Smooth muscle cell (in vitro differentiated cells): ENCODE results near the gene SAP25. TPM values are rescaled to one million over a fixed set of nuclear protein-coding genes. Genes with fewer than 3 reads are reported as not detected.
"Not testable (repeated sequence)": the region's sequence is repeated elsewhere in the genome, so short reads cannot be mapped to it uniquely, and the experiment has no call there.

Source experiments
- DNase-seq: peaks from one replicate; lab custom pipeline; 2025; ENCODE audit not compliant: unreplicated experiment; lab: John Stamatoyannopoulos, UW
- H2AFZ ChIP-seq: fragments of 200-600 bp; sonication (generic); 2 replicates; pipeline ENCODE4 v1.6.0; 2016; ENCODE audit warnings: antibody characterized with exemption, low read depth, mild to moderate bottlenecking
- H3F3A ChIP-seq: fragments of 200-600 bp; sonication (generic); 2 replicates; pipeline ENCODE4 v1.6.0; 2017; ENCODE audit warnings: antibody characterized with exemption, low read depth
- H3K27ac ChIP-seq: fragments of 200-600 bp; sonication (generic); 2 replicates; pipeline ENCODE4 v1.5.1; 2016; ENCODE audit warnings: low read depth, mild to moderate bottlenecking
- H3K27me3 ChIP-seq: fragments of 200-600 bp; sonication (generic); 2 replicates; pipeline ENCODE4 v1.6.1; 2016; ENCODE audit warnings: low read depth, mild to moderate bottlenecking
- H3K36me3 ChIP-seq: fragments of 200-600 bp; sonication (generic); 2 replicates; pipeline ENCODE4 v1.5.1; 2016; ENCODE audit warnings: low read depth
- H3K4me1 ChIP-seq: fragments of 200-600 bp; sonication (generic); 2 replicates; pipeline ENCODE4 v1.5.1; 2016; ENCODE audit warnings: low read depth
- H3K4me2 ChIP-seq: fragments of 200-600 bp; sonication (generic); 2 replicates; pipeline ENCODE4 v1.6.0; 2016; ENCODE audit warnings: mild to moderate bottlenecking
- H3K4me3 ChIP-seq: fragments of 200-600 bp; sonication (generic); 2 replicates; pipeline ENCODE4 v1.5.1; 2016; ENCODE audit warnings: mild to moderate bottlenecking
- H3K79me2 ChIP-seq: fragments of 200-600 bp; sonication (generic); 2 replicates; pipeline ENCODE4 v1.6.0; 2016; ENCODE audit warnings: low read depth, mild to moderate bottlenecking
- H3K9ac ChIP-seq: fragments of 200-600 bp; sonication (generic); 2 replicates; pipeline ENCODE4 v1.6.0; 2016; ENCODE audit warnings: low read depth
- H3K9me3 ChIP-seq: fragments of 200-600 bp; sonication (generic); replicated peaks from 2 replicates; pipeline ENCODE4 v1.5.1; 2016; ENCODE audit warnings: low read depth
- H4K20me1 ChIP-seq: fragments of 200-600 bp; sonication (generic); 2 replicates; pipeline ENCODE4 v1.6.0; 2016; ENCODE audit warnings: low read depth
- WGBS: methylation state at CpG from one replicate; pipeline ENCODE4 v1.1.7; 2016; ENCODE audit warnings: low lambda C conversion rate; 5-methylcytosine and 5-hydroxymethylcytosine counted together
- polyA plus RNA-seq: library from polyadenylated mRNA; unstranded; fragments of >200 nt; fragmentation: Nextera tagmentation; extraction: Ambion mirVana; gene quantifications from 2 replicates; pipeline ENCODE4 v1.2.1, GENCODE V29; 2016
- total RNA-seq: library from RNA; depleted of rRNA; stranded (reverse); fragments of >200 nt; gene quantifications from 2 replicates; pipeline ENCODE4 v1.2.3, GENCODE V29; 2014
- TF ChIP-seq, protein P1 (sequence below): fragments of 200-600 bp; sonication (generic); IDR thresholded peaks from 2 replicates; pipeline ENCODE4 v1.5.1; 2017; ENCODE audit warnings: borderline replicate concordance, mild to moderate bottlenecking, antibody characterized with exemption; ENCODE audit not compliant: insufficient read depth, poor library complexity, severe bottlenecking

The SAP25 gene
- total and polyA plus RNA-seq, 2 experiments from 2014 or later: 1.9 TPM; not detected in 1

GRCh38 chr7:100538348-100538653 is 35.4 kb downstream of the SAP25 start:
- Histone ChIP-seq H3K27ac (peak overlapping the region; percentile 48), H3K4me2 (peak overlapping the region; percentile 83), H4K20me1 (no peaks in the 10 kb centered on the region), H3K9me3 (no peaks in the 10 kb centered on the region), H3K4me3 (peak overlapping the region; percentile 40), H3F3A (no peaks in the 10 kb centered on the region), H2AFZ (peak overlapping the region; percentile 94), H3K79me2 (no peaks in the 10 kb centered on the region), H3K9ac (peak overlapping the region; percentile 42), H3K27me3 (no peaks in the 10 kb centered on the region), H3K36me3 (no peaks in the 10 kb centered on the region), H3K4me1 (peaks cover 4% of the 10 kb centered on the region)
- 13% methylated on average over 8 of the region's 8 CpGs for WGBS
- no peak for DNase-seq
- TF ChIP-seq, protein P1, sequence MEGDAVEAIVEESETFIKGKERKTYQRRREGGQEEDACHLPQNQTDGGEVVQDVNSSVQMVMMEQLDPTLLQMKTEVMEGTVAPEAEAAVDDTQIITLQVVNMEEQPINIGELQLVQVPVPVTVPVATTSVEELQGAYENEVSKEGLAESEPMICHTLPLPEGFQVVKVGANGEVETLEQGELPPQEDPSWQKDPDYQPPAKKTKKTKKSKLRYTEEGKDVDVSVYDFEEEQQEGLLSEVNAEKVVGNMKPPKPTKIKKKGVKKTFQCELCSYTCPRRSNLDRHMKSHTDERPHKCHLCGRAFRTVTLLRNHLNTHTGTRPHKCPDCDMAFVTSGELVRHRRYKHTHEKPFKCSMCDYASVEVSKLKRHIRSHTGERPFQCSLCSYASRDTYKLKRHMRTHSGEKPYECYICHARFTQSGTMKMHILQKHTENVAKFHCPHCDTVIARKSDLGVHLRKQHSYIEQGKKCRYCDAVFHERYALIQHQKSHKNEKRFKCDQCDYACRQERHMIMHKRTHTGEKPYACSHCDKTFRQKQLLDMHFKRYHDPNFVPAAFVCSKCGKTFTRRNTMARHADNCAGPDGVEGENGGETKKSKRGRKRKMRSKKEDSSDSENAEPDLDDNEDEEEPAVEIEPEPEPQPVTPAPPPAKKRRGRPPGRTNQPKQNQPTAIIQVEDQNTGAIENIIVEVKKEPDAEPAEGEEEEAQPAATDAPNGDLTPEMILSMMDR: no peak

DNA sequence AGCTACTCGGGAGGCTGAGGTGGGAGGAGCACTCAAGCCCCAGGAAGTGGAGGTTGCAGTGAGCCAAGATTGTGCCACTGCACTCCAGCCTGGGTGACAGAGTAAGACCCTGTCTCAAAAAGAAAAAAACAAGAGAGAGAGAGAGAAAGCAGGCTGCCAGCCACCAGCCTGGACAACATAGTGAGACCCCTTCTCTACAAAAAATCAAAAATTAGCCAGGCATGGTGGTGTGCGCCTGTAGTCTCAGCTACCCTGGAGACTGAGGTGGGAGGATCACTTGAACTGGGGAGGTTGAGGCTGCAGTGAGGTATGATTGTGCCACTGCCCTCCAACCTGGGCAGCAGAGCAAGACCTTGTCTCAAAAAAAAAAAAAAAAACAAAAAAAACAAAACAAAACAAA is 37.0 kb downstream of the SAP25 start:
- not testable (repeated sequence) for H3K27ac ChIP-seq, H3K4me1 ChIP-seq, H3K9me3 ChIP-seq, H3K27me3 ChIP-seq, H3K79me2 ChIP-seq, H3K36me3 ChIP-seq, DNase-seq, H4K20me1 ChIP-seq, H3F3A ChIP-seq, H3K9ac ChIP-seq, H3K4me3 ChIP-seq, H3K4me2 ChIP-seq, H2AFZ ChIP-seq
- 93% methylated on average over 2 of the region's 2 CpGs for WGBS

DNA sequence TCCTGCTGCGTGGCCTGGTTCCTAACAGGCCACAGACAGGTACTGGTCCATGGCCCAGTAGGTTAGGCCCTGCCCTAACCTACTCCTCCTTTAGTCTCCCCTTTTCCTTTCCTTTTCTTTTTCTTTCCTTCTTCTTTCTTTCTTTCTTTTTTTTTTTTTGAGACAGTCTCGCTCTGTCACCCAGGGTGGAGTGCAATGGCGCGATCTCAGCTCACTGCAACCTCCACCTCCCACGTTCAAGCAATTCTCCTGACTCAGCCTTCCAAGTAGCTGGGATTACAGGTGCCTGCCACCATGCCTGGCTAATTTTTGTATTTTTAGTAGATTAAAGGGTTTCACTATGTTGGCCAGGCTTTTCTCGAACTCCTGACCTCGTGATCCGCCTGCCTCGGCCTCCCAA is 37.7 kb downstream of the SAP25 start:
- WGBS: over 99% methylated on average over 9 of the region's 9 CpGs
- not testable (repeated sequence) for H2AFZ ChIP-seq, DNase-seq, H3K4me1 ChIP-seq, H4K20me1 ChIP-seq, H3K36me3 ChIP-seq, H3K27me3 ChIP-seq, H3K9me3 ChIP-seq, H3K4me2 ChIP-seq, H3K4me3 ChIP-seq, H3K9ac ChIP-seq, H3K79me2 ChIP-seq, H3K27ac ChIP-seq, H3F3A ChIP-seq

DNA sequence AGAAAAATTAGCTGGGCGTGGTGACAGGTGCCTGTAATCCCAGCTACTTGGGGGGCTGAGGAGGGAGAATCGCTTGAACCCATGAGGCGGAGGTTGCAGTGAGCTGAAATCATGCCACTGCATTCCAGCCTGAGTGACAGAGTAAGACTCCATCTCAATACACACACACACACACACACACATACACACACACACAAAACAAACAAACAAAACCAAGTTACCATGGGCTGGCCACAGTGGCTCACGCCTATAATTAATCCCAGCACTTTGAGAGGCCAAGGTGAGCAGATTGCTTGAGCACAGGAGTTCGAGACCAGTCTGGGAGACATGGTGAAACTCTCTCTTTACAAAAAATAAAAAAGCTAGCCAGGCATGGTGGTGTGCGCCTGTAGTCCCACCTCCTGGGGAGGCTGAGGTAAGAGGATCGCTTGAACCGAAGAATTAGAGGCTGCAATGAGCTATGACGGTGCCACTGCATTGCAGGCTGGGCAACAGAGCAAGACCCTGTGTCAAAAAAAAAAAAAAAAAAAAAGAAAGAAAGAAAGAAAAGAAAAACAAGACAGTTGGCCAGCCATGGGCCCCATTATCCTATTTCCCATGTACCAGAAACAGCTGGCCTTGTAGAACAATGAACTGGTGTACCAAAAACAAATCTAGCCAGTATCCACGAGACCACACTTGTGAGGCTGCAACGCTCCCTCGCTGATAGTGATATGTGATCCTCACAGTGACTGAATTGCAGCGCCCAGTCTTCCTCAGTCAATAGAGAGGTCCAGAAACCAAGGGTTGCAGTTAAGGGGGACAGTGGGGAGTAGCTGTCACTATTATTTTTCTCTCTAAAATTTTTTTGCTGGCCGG is 41.3 kb downstream of the SAP25 start:
- no peaks in the 10 kb centered on the region for H3K79me2 ChIP-seq
- H3K9ac ChIP-seq: no peak overlapping the region
- H3K4me1 ChIP-seq: no peaks in the 10 kb centered on the region
- no peak overlapping the region for H3K27ac ChIP-seq
- no peak overlapping the region for H2AFZ ChIP-seq
- H3F3A ChIP-seq: no peaks in the 10 kb centered on the region
- no peak overlapping the region for H3K4me3 ChIP-seq
- WGBS: 93% methylated on average over 14 of the region's 14 CpGs
- TF ChIP-seq, protein P1: no peak
- no peaks in the 10 kb centered on the region for H3K9me3 ChIP-seq
- H3K27me3 ChIP-seq: no peaks in the 10 kb centered on the region
- no peaks in the 10 kb centered on the region for H3K36me3 ChIP-seq
- no peaks in the 10 kb centered on the region for H4K20me1 ChIP-seq
- no peak overlapping the region for H3K4me2 ChIP-seq
- DNase-seq: no peak

DNA sequence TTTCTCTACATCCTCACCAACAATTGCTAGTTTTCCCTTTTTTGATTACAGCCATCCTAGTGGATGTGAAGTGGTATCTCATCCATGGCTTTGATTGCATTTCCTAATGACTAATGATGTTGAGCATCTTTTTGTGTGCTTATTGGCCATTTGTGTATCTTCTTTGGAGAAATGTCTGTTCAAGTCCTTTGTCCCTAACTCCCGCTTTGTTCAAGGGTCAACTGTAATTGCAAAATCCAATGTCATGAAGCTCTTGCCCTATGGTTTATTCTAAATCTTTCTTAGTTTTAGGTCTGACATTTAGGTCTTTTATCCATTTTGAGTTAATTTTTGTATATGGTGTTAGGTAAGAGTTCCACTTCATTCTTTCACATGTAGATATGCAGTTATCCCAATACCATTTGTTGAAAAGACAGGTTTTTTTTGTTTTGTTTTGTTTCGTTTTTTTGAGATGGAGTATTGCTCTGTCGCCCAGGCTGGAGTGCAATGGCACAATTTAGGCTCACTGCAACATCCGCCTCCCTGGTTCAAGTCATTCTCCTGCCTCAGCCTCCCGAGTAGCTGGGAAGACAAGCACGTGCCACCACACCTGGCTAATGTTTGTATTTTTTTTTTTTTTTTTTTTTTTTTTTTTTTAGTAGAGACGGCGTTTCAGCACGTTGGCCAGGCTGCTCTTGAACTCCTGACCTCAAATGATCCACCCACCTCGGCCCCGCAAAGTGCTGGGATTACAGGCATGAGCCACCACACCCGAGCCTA is 45.4 kb downstream of the SAP25 start:
- not testable (repeated sequence) for H3K9me3 ChIP-seq, H3K9ac ChIP-seq, H3K27ac ChIP-seq, H3F3A ChIP-seq, H3K4me2 ChIP-seq, H3K79me2 ChIP-seq, H2AFZ ChIP-seq, H3K4me3 ChIP-seq, H3K27me3 ChIP-seq, H3K4me1 ChIP-seq, H3K36me3 ChIP-seq, DNase-seq, H4K20me1 ChIP-seq
- WGBS: 79% methylated on average over 12 of the region's 12 CpGs

DNA sequence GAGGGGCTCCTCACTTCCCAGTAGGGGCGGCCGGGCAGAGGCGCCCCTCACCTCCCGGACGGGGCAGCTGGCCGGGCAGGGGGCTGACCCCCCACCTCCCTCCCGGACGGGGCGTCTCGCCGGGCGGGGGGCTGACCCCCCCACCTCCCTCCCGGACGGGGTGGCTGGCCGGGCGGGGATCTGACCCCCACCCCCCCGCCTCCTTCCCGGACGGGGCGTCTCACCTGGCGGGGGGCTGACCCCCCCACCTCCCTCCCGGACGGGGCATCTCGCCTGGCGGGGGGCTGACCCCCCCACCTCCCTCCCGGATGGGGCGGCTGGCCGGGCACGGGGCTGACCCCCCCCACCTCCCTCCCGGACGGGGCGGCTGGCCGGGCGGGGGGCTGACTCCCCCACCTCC is 50.5 kb downstream of the SAP25 start:
- H2AFZ ChIP-seq, H3K27me3 ChIP-seq, H3K4me1 ChIP-seq, H3K4me2 ChIP-seq, DNase-seq, H3K4me3 ChIP-seq, H3K9ac ChIP-seq, H3K36me3 ChIP-seq, H4K20me1 ChIP-seq, H3K79me2 ChIP-seq, H3K9me3 ChIP-seq, H3F3A ChIP-seq, H3K27ac ChIP-seq: not testable (repeated sequence)
- WGBS: no CpG with 5 or more reads among the region's 34 CpGs
